GM12875 (cell line): Measurements from ENCODE around the gene CDH4.

Source experiments
- H3K4me3 ChIP-seq: one replicate; pipeline ENCODE4 v1.5.1; 2011; ENCODE audit warnings: low read depth, low read length, control low read depth
- CTCF ChIP-seq: IDR thresholded peaks from 2 replicates; pipeline ENCODE4 v1.5.1; 2011; ENCODE audit warnings: low read depth, mild to moderate bottlenecking, control low read depth, inconsistent platforms, low read length, moderate library complexity, borderline replicate concordance; ENCODE audit not compliant: insufficient read depth

CDH4 gene

GRCh38 chr20:61933951-61934715, 682.1 kb downstream of the CDH4 start:
- H3K4me3 ChIP-seq, result no peak overlapping the region
- TF ChIP-seq CTCF, result no peak

- H3K4me3 ChIP-seq, result no peak overlapping the region
- no peak for TF ChIP-seq CTCF
These were observed 682.9 kb downstream of the CDH4 start for GRCh38 chr20:61934716-61935530.

- no peak overlapping the region for H3K4me3 ChIP-seq
- no peak for TF ChIP-seq CTCF
These were observed 684.1 kb downstream of the CDH4 start for GRCh38 chr20:61935926-61936700.

- no peak for TF ChIP-seq CTCF
- H3K4me3 ChIP-seq, result no peak overlapping the region
These were observed 684.7 kb downstream of the CDH4 start for GRCh38 chr20:61936701-61937131.

- H3K4me3 ChIP-seq, result no peak overlapping the region
- no peak for TF ChIP-seq CTCF
These were observed 685.3 kb downstream of the CDH4 start for GRCh38 chr20:61937146-61937962.
